Fibroblast of skin of left biceps (primary cell): ENCODE results near the gene ITPKA.

ENCODE experiments used
- DNase-seq, 2 experiments: peaks; one replicate each; pipeline ENCODE4 v3.0.0-alpha.2; 2013; ENCODE audit warnings: low read depth in 2 of 2

The ITPKA gene

GRCh38 chr15:41511331-41511898 is 17.7 kb downstream of the ITPKA start:
- no peak for DNase-seq

GRCh38 chr15:41511899-41512369 is 18.3 kb downstream of the ITPKA start:
- DNase-seq: no peak

GRCh38 chr15:41512512-41512939 is 18.9 kb downstream of the ITPKA start:
- no peak for DNase-seq

GRCh38 chr15:41512940-41513505 is 19.3 kb downstream of the ITPKA start:
- DNase-seq: no peak

GRCh38 chr15:41513506-41514227 is 20.0 kb downstream of the ITPKA start, which contains the start of gene LTK:
Gene LTK (minus strand): TSS chr15:41513827. CDS start chr15:41513709, 118 bp downstream.
- no peak for DNase-seq

- no peak for DNase-seq
Measured at GRCh38 chr15:41517895-41518449, 24.3 kb downstream of the ITPKA start.

- no peak for DNase-seq
Measured at GRCh38 chr15:41520636-41521035, 27.0 kb downstream of the ITPKA start.

- DNase-seq: no peak
Measured at GRCh38 chr15:41521614-41522013, 27.9 kb downstream of the ITPKA start.

GRCh38 chr15:41523097-41523496 is 29.4 kb downstream of the ITPKA start:
- DNase-seq: no peak

GRCh38 chr15:41530363-41530956 is 36.8 kb downstream of the ITPKA start:
- no peak for DNase-seq

- no peak for DNase-seq
Measured at GRCh38 chr15:41535544-41535943, 41.9 kb downstream of the ITPKA start.

GRCh38 chr15:41536866-41537265 is 43.2 kb downstream of the ITPKA start:
- DNase-seq: no peak

- no peak for DNase-seq
Measured at GRCh38 chr15:41543521-41543870, 49.8 kb downstream of the ITPKA start.

GRCh38 chr15:41544650-41545015 is 51.0 kb downstream of the ITPKA start:
- no peak for DNase-seq

GRCh38 chr15:41545218-41545617 is 51.5 kb downstream of the ITPKA start:
- no peak for DNase-seq

GRCh38 chr15:41546851-41547786 is 53.4 kb downstream of the ITPKA start:
- no peak for DNase-seq

- no peak for DNase-seq
Measured at GRCh38 chr15:41550066-41550775, 56.5 kb downstream of the ITPKA start.
